DMS79 (cell line): Measurements from ENCODE around the gene EXD3.
"Not testable (repeated sequence)": the region's sequence is repeated elsewhere in the genome, so short reads cannot be mapped to it uniquely, and the experiment has no call there.

Source experiments
- DNase-seq: peaks from one replicate; lab custom pipeline; 2025; lab: John Stamatoyannopoulos, UW

Gene EXD3

GRCh38 chr9:137365056-137365455 is 57.9 kb downstream of the EXD3 start:
- DNase-seq = no peak

- no peak for DNase-seq
These were observed 63.1 kb downstream of the EXD3 start for GRCh38 chr9:137359850-137360249.

- DNase-seq = no peak
These were observed 64.8 kb downstream of the EXD3 start for GRCh38 chr9:137358126-137358525.

- no peak for DNase-seq
These were observed 65.8 kb downstream of the EXD3 start for GRCh38 chr9:137357166-137357565.

- no peak for DNase-seq
These were observed 67.1 kb downstream of the EXD3 start for GRCh38 chr9:137355761-137356365.

- DNase-seq = no peak
These were observed 67.9 kb downstream of the EXD3 start for GRCh38 chr9:137354845-137355760.

- no peak for DNase-seq
These were observed 68.7 kb downstream of the EXD3 start for GRCh38 chr9:137354153-137354844.

GRCh38 chr9:137353223-137354152 is 69.5 kb downstream of the EXD3 start:
- DNase-seq = no peak

- DNase-seq = no peak
These were observed 70.3 kb downstream of the EXD3 start for GRCh38 chr9:137352511-137353222.

GRCh38 chr9:137351781-137352501 is 71.0 kb downstream of the EXD3 start:
- no peak for DNase-seq

GRCh38 chr9:137350696-137351584 is 72.0 kb downstream of the EXD3 start:
- DNase-seq = no peak

- no peak for DNase-seq
These were observed 73.4 kb downstream of the EXD3 start for GRCh38 chr9:137349471-137350033.

- DNase-seq = no peak
These were observed 74.0 kb downstream of the EXD3 start for GRCh38 chr9:137348769-137349470.

GRCh38 chr9:137347928-137348327 is 75.0 kb downstream of the EXD3 start:
- DNase-seq = no peak

GRCh38 chr9:137342482-137342881 is 80.5 kb downstream of the EXD3 start:
- no peak for DNase-seq

GRCh38 chr9:137341227-137341626 is 81.7 kb downstream of the EXD3 start:
- no peak for DNase-seq

GRCh38 chr9:137339908-137340462 is 83.0 kb downstream of the EXD3 start:
- DNase-seq = not testable (repeated sequence)
